Measurements from ENCODE around the gene MRPL52. TPM values are rescaled to one million over a fixed set of nuclear protein-coding genes. Genes with fewer than 3 reads are reported as not detected.
"Not testable (repeated sequence)": the region's sequence is repeated elsewhere in the genome, so short reads cannot be mapped to it uniquely, and the experiment has no call there.

Gene MRPL52
- total and polyA plus RNA-seq, 8 donors = 25.2 to 194 (median 134) TPM; not detected in 1

DNA sequence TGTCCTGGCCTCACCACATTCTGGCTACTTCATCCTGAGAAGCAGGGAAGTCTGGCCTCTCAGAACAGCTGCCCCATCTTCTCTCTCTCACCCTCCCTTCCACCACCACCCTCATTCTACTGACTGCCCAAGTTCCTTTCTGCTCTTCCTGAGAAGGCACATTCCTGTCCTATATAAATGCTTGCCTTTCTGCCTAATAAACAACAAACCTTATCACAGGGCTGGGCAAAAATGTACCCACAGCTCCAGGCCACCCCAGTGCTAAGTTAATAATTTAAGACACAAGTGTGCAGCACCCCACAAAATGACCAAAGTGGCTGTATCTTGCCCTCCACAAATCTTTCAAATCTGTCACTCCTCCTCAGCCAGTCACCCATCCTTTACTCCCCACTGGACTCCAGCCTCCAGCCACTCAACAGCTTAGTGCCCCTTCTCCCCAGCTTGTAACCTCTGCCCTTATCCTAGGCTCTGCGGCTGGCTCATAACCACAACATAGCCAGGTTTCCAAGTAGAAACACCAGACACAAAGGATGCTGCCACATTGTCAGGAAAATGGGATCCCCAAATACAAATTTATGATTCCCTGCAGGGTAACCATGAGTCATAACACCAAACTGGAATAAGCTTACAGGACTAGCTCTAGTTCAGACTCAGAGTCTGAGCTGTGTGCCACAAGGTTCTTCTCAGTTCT lies 48.2 kb upstream of the MRPL52 start:
- DNase-seq = no peak
- Histone ChIP-seq H3K4me3 (no peak overlapping the region), H3K4me1 (peaks cover 0 to 29% (median 3%) of the 10 kb centered on the region in 4 donors), H3K36me3 (no peaks in the 10 kb centered on the region), H3K27me3 (no peaks in the 10 kb centered on the region), H3K9me3 (no peaks in the 10 kb centered on the region), H3K27ac (peak overlapping the region in 2 of 5 donors; percentile 36 to 47)
- TF ChIP-seq POLR2A (IDR thresholded peaks at IDR 0.05) (no peak), EP300 (IDR thresholded peaks at IDR 0.05) (no peak), POLR2AphosphoS5 (IDR thresholded peaks at IDR 0.05) (no peak)
- TF ChIP-seq, protein P1, sequence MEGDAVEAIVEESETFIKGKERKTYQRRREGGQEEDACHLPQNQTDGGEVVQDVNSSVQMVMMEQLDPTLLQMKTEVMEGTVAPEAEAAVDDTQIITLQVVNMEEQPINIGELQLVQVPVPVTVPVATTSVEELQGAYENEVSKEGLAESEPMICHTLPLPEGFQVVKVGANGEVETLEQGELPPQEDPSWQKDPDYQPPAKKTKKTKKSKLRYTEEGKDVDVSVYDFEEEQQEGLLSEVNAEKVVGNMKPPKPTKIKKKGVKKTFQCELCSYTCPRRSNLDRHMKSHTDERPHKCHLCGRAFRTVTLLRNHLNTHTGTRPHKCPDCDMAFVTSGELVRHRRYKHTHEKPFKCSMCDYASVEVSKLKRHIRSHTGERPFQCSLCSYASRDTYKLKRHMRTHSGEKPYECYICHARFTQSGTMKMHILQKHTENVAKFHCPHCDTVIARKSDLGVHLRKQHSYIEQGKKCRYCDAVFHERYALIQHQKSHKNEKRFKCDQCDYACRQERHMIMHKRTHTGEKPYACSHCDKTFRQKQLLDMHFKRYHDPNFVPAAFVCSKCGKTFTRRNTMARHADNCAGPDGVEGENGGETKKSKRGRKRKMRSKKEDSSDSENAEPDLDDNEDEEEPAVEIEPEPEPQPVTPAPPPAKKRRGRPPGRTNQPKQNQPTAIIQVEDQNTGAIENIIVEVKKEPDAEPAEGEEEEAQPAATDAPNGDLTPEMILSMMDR (IDR thresholded peaks at IDR 0.05) = no peak
- intact Hi-C loops (cut with DNase I; ENCODE audit: low total_unique reads) = no loop called here
- 0 to 33% (median 0%) methylated on average over 1 of the region's 1 CpG for WGBS, 5 donors

DNA sequence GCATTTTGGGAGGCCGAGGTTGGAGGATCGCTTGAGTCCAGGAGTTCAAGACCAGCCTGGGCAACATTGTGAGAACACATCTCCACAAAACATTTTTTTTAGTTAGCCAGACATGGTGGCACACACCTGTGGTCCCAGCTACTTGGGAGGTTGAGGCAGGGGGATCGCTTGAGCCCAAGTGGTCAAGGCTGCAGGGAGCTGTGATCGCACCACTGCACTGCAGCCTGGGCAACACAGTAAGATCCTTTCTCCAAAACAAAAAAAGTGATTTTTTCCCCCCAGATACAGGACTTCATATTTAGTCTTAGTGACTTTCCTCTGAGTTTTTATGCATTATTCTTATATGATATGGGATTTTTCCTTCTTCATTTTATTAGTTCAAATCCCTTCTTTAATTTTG lies 43.0 kb upstream of the MRPL52 start:
- no peak for DNase-seq
- no peaks in the 10 kb centered on the region for H3K27me3 ChIP-seq
- H3K27ac ChIP-seq = no peak overlapping the region
- no peak for TF ChIP-seq POLR2A (IDR thresholded peaks at IDR 0.05)
- TF ChIP-seq EP300 (IDR thresholded peaks at IDR 0.05) = no peak
- TF ChIP-seq, protein P1 (IDR thresholded peaks at IDR 0.05) = no peak
- no peak for TF ChIP-seq POLR2AphosphoS5 (IDR thresholded peaks at IDR 0.05)
- no peaks in the 10 kb centered on the region for H3K36me3 ChIP-seq
- 93 to 99% (median 95%) methylated on average over 4 of the region's 4 CpGs for WGBS, 5 donors
- H3K9me3 ChIP-seq = no peaks in the 10 kb centered on the region
- no peak overlapping the region for H3K4me3 ChIP-seq
- H3K4me1 ChIP-seq = peaks cover 0 to 6% (median 0%) of the 10 kb centered on the region in 4 donors
- intact Hi-C loops (cut with DNase I; ENCODE audit: low total_unique reads) = no loop called here

DNA sequence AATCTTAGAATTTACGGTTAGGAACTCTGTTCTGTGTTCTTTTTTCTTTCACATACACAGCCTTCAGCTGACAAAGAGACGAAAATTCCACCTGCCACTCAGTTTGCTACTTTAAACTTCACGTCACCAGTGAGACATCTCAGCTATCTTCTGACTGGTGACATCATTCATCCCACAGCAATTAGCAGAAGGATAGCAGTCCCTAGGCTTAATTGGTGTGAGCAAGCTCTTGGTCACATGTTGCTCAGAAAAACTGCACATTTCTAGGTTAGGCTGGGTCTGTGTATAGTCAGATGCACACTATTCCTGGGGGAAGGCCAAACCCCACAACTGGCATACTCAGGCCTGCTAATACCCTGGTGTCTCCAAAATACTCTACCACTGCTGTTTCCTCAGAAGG lies 38.4 kb upstream of the MRPL52 start:
- TF ChIP-seq POLR2AphosphoS5 (IDR thresholded peaks at IDR 0.05) (no peak), POLR2A (IDR thresholded peaks at IDR 0.05) (no peak), EP300 (IDR thresholded peaks at IDR 0.05) (no peak)
- TF ChIP-seq, protein P1 (IDR thresholded peaks at IDR 0.05) = no peak
- Histone ChIP-seq H3K27ac (peak overlapping the region in 1 of 5 donors; percentile 8), H3K36me3 (no peaks in the 10 kb centered on the region), H3K27me3 (no peaks in the 10 kb centered on the region), H3K4me1 (no peaks in the 10 kb centered on the region), H3K9me3 (no peaks in the 10 kb centered on the region), H3K4me3 (no peak overlapping the region)
- WGBS, 5 donors = 58 to 77% (median 65%) methylated on average over 3 of the region's 3 CpGs
- DNase-seq = no peak
- intact Hi-C loops (cut with DNase I; ENCODE audit: low total_unique reads) = no loop called here

DNA sequence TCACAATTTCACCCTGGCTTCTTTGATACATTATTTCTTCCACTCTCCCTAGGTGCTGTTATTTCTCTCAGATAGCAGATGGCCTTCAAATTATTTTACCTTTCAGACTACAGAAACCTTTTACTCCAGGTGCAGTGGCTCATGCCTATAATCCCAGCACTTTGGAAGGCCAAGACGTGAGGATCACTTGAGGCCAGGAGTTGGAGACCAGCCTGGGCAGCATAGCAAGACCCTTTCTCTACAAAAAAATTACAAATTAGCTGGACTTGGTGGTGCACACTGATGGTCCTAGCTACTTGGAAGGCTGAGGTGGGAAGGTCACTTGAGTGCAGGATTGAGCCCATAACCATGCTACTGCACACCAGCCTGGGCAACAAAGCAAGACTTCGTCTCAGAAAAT lies 37.5 kb upstream of the MRPL52 start:
- H3K4me3 ChIP-seq = no peak overlapping the region
- H3K36me3 ChIP-seq = no peaks in the 10 kb centered on the region
- H3K27ac ChIP-seq = no peak overlapping the region
- intact Hi-C loops (cut with DNase I; ENCODE audit: low total_unique reads) = no loop called here
- peaks cover 0 to 1% (median 0%) of the 10 kb centered on the region in 4 donors for H3K4me1 ChIP-seq
- TF ChIP-seq POLR2AphosphoS5 (IDR thresholded peaks at IDR 0.05) (no peak), EP300 (IDR thresholded peaks at IDR 0.05) (no peak), POLR2A (IDR thresholded peaks at IDR 0.05) (no peak)
- TF ChIP-seq, protein P1 (IDR thresholded peaks at IDR 0.05) = no peak
- H3K27me3 ChIP-seq = no peaks in the 10 kb centered on the region
- WGBS, 5 donors = 92 to 96% (median 95%) methylated on average over 2 of the region's 2 CpGs
- no peaks in the 10 kb centered on the region for H3K9me3 ChIP-seq
- DNase-seq = no peak

DNA sequence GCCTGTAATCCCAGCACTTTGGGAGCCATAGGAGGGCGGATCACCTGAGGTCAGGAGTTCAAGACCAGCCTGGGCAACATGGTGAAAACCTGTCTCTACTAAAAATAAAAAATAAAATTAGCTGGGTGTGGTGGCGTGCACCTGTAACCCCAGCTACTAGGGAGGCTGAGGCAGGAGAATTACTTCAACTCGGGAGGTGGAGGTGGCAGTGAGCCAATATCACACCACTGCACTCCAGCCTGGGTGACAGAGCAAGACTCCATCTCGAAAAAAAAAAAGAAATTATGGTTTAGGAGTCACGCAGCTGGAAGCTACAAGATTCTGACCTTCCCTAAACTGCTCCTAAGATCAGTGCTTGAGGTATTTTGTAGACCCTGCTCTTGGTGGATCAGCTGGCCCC lies 36.1 kb upstream of the MRPL52 start:
- intact Hi-C loops (cut with DNase I; ENCODE audit: low total_unique reads); H3K36me3 ChIP-seq; H3K27me3 ChIP-seq; H3K4me1 ChIP-seq; DNase-seq; H3K27ac ChIP-seq; H3K9me3 ChIP-seq; H3K4me3 ChIP-seq: not testable (repeated sequence)
- 65 to 87% (median 84%) methylated on average over 5 of the region's 5 CpGs for WGBS, 5 donors

Measured in stomach (tissue), 9 donors.